K562 (cell line): Measurements from ENCODE around the gene NBEAL2. TPM values are rescaled to one million over a fixed set of nuclear protein-coding genes. Genes with fewer than 3 reads are reported as not detected.

Experiments used
- ATF1 ChIP-seq, 2 experiments: fragments of 450-650 bp in 1 of 2; IDR thresholded peaks; 2 replicates each; pipeline ENCODE4 v1.6.1; 2016; ENCODE audit warnings: missing compliant biosample characterization in 1 of 2, missing genetic modification characterization in 1 of 2
- MAZ ChIP-seq, 2 experiments: fragments of 450-650 bp in 1 of 2; sonication (generic) in 1 of 2; formaldehyde crosslinking; IDR thresholded peaks in 1 of 2; conservative IDR thresholded peaks in 1 of 2; 2 replicates each; pipeline versions ENCODE4 v1.4.0 to v1.5.0; 2020; ENCODE audit warnings: mild to moderate bottlenecking in 1 of 2, missing genetic modification reagents in 1 of 2
- POLR3G ChIP-seq: IDR thresholded peaks from 2 replicates; pipeline ENCODE4 v1.6.1; 2011; ENCODE audit not compliant: insufficient read length, insufficient replicate concordance; ENCODE audit errors: extremely low read depth
- RAD21 ChIP-seq, 2 experiments: fragments of 250-450 bp in 1 of 2; fragments of 450-650 bp in 1 of 2; sonication (Bioruptor Pico) in 1 of 2; formaldehyde crosslinking in 1 of 2; IDR thresholded peaks in 1 of 2; conservative IDR thresholded peaks in 1 of 2; 2 replicates each; pipeline versions ENCODE4 v1.4.0 to v1.8.0; 2020 to 2022; ENCODE audit warnings: mild to moderate bottlenecking in 2 of 2, moderate library complexity in 1 of 2
- RBM14 ChIP-seq: fragments of 200-400 bp; formaldehyde crosslinking; IDR thresholded peaks from 2 replicates; pipeline ENCODE4 v1.6.1; 2018; ENCODE audit warnings: low read depth, mild to moderate bottlenecking, low read length, moderate library complexity, borderline replicate concordance; ENCODE audit not compliant: insufficient read depth
- THRAP3 ChIP-seq: fragments of 450-650 bp; IDR thresholded peaks from 2 replicates; pipeline ENCODE4 v1.6.1; 2016; ENCODE audit warnings: mild to moderate bottlenecking, inconsistent platforms, borderline replicate concordance
- ZNF551 ChIP-seq: fragments of 250-450 bp; sonication (Bioruptor Pico); IDR thresholded peaks from 2 replicates; pipeline ENCODE4 v1.5.0; 2021; ENCODE audit warnings: mild to moderate bottlenecking, moderate library complexity
- polyA plus RNA-seq, 8 experiments: library from polyadenylated mRNA; depleted of rRNA in 4 of 8; stranded (reverse) in 5 of 8; unstranded in 3 of 8; fragments of >200 nt; fragmentation: Nextera tagmentation in 2 of 8; fragmentation: Illumina TruSeq in 1 of 8; extraction: Ambion mirVana in 2 of 8; extraction: Trizol in 1 of 8; gene quantifications; 2 replicates each; pipeline versions ENCODE4 v1.2.1 to v1.2.3, GENCODE V29; 2011 to 2014; ENCODE audit warnings: inconsistent platforms in 1 of 8, missing spikeins in 1 of 8
- total RNA-seq, 7 experiments: library from RNA; depleted of rRNA in 6 of 7; stranded (reverse); fragments of >200 nt in 6 of 7; fragmentation: Illumina TruSeq in 2 of 7; extraction: Trizol in 2 of 7; gene quantifications; 2 replicates each; pipeline versions ENCODE4 v1.2.1 to v1.2.3, GENCODE V29; 2011 to 2021; ENCODE audit warnings: low replicate concordance in 1 of 7
- TF ChIP-seq, protein P1 (sequence below): fragments of 200-800 bp; sonication (Bioruptor generic); IDR thresholded peaks from 2 replicates; pipeline ENCODE4 v1.6.1; 2017; ENCODE audit warnings: missing genetic modification characterization, missing compliant biosample characterization
- TF ChIP-seq, protein P2 (sequence below): fragments of 250-450 bp; sonication (Bioruptor Pico); IDR thresholded peaks from 2 replicates; pipeline ENCODE4 v1.4.0; 2020; ENCODE audit warnings: borderline replicate concordance
- TF ChIP-seq, protein P3 (sequence below), 2 experiments: fragments of 450-650 bp in 1 of 2; sonication (generic) in 1 of 2; formaldehyde crosslinking in 1 of 2; IDR thresholded peaks in 1 of 2; conservative IDR thresholded peaks in 1 of 2; 2 replicates each; pipeline versions ENCODE4 v1.6.1 to v1.8.1; 2016 to 2023; ENCODE audit warnings: mild to moderate bottlenecking in 2 of 2, moderate library complexity in 2 of 2, inconsistent platforms in 1 of 2, missing genetic modification reagents in 1 of 2
- TF ChIP-seq, protein P4 (sequence below), 2 experiments: fragments of 450-650 bp; IDR thresholded peaks; 2 replicates each; pipeline ENCODE4 v1.6.1; 2018; ENCODE audit warnings: mild to moderate bottlenecking in 2 of 2, low read depth in 1 of 2; ENCODE audit not compliant: partially characterized antibody in 2 of 2
- TF ChIP-seq, protein P5 (sequence below): fragments of 200-800 bp; sonication (Bioruptor generic); IDR thresholded peaks from 2 replicates; pipeline ENCODE4 v1.6.1; 2017; ENCODE audit warnings: missing genetic modification characterization, missing compliant biosample characterization

NBEAL2 gene
- total and polyA plus RNA-seq, 9 of the 15 experiments (the other 6 are each of a cell fraction or from before 2014, with no cell fraction given), result 0.06 to 114 (median 29.6) TPM

DNA sequence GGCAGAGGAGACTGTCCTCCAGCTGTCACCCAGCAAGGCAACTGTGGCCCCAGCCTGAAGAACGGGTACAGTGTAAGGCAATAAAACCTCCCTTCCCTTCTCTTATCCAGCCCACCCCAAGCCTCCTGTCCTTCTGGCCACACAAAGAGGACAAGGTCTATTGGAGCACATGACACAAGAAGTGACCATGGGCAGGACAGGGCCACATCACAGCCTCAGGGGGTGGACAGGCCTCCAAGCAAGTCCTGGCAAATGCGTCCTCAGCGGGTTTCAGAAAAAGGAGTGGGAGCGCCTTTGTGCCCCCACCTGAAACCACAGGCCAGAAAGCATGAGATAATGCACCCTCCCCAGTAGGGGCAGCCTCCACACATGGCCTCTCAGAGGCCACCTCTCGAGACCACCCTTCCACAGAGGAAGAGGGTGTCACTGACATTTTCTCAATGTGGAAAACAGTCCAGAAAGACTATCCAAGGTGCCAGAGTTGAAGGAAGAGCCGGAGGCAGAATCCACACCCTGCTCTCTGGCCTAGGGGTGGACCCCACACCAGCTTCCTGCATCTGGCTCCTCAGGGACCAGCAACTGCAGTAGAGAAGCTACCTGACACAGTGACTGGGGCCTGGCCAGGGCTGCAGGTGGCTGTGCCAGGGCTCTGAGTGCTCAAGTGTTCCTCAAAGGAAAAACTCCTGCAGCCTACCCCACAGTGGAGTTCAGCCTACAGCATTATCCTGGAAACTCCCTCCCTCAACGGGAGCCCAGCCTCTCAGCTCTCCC is 46.8 kb upstream of the NBEAL2 start (continued):
- TF ChIP-seq, protein P1, sequence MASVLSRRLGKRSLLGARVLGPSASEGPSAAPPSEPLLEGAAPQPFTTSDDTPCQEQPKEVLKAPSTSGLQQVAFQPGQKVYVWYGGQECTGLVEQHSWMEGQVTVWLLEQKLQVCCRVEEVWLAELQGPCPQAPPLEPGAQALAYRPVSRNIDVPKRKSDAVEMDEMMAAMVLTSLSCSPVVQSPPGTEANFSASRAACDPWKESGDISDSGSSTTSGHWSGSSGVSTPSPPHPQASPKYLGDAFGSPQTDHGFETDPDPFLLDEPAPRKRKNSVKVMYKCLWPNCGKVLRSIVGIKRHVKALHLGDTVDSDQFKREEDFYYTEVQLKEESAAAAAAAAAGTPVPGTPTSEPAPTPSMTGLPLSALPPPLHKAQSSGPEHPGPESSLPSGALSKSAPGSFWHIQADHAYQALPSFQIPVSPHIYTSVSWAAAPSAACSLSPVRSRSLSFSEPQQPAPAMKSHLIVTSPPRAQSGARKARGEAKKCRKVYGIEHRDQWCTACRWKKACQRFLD, result no peak
- TF ChIP-seq, protein P2, sequence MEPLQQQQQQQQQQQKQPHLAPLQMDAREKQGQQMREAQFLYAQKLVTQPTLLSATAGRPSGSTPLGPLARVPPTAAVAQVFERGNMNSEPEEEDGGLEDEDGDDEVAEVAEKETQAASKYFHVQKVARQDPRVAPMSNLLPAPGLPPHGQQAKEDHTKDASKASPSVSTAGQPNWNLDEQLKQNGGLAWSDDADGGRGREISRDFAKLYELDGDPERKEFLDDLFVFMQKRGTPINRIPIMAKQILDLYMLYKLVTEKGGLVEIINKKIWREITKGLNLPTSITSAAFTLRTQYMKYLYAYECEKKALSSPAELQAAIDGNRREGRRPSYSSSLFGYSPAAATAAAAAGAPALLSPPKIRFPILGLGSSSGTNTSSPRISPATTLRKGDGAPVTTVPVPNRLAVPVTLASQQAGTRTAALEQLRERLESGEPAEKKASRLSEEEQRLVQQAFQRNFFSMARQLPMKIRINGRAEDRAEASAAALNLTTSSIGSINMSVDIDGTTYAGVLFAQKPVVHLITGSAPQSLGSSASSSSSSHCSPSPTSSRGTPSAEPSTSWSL, result no peak
- TF ChIP-seq, protein P3, sequence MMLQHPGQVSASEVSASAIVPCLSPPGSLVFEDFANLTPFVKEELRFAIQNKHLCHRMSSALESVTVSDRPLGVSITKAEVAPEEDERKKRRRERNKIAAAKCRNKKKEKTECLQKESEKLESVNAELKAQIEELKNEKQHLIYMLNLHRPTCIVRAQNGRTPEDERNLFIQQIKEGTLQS (IDR thresholded peaks at IDR 0.05), result no peak
- TF ChIP-seq, protein P3 (CRISPR knock-in tag; conservative IDR thresholded peaks at IDR 0.05), result no peak
- no peak for TF ChIP-seq ATF1 (CRISPR knock-in tag; IDR thresholded peaks at IDR 0.05)
- no peak for TF ChIP-seq ATF1 (tag; IDR thresholded peaks at IDR 0.05)
- TF ChIP-seq, protein P4, sequence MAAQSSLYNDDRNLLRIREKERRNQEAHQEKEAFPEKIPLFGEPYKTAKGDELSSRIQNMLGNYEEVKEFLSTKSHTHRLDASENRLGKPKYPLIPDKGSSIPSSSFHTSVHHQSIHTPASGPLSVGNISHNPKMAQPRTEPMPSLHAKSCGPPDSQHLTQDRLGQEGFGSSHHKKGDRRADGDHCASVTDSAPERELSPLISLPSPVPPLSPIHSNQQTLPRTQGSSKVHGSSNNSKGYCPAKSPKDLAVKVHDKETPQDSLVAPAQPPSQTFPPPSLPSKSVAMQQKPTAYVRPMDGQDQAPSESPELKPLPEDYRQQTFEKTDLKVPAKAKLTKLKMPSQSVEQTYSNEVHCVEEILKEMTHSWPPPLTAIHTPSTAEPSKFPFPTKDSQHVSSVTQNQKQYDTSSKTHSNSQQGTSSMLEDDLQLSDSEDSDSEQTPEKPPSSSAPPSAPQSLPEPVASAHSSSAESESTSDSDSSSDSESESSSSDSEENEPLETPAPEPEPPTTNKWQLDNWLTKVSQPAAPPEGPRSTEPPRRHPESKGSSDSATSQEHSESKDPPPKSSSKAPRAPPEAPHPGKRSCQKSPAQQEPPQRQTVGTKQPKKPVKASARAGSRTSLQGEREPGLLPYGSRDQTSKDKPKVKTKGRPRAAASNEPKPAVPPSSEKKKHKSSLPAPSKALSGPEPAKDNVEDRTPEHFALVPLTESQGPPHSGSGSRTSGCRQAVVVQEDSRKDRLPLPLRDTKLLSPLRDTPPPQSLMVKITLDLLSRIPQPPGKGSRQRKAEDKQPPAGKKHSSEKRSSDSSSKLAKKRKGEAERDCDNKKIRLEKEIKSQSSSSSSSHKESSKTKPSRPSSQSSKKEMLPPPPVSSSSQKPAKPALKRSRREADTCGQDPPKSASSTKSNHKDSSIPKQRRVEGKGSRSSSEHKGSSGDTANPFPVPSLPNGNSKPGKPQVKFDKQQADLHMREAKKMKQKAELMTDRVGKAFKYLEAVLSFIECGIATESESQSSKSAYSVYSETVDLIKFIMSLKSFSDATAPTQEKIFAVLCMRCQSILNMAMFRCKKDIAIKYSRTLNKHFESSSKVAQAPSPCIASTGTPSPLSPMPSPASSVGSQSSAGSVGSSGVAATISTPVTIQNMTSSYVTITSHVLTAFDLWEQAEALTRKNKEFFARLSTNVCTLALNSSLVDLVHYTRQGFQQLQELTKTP (IDR thresholded peaks at IDR 0.05; ENCODE audit: low read depth in 1 of 2, partially characterized antibody in 2 of 2), result no peak
- TF ChIP-seq POLR3G, result no peak
- TF ChIP-seq RBM14, result no peak
- TF ChIP-seq, protein P5, sequence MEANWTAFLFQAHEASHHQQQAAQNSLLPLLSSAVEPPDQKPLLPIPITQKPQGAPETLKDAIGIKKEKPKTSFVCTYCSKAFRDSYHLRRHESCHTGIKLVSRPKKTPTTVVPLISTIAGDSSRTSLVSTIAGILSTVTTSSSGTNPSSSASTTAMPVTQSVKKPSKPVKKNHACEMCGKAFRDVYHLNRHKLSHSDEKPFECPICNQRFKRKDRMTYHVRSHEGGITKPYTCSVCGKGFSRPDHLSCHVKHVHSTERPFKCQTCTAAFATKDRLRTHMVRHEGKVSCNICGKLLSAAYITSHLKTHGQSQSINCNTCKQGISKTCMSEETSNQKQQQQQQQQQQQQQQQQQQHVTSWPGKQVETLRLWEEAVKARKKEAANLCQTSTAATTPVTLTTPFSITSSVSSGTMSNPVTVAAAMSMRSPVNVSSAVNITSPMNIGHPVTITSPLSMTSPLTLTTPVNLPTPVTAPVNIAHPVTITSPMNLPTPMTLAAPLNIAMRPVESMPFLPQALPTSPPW, result peak; percentile 45; the same call in 1 of the 2 replicates
- TF ChIP-seq MAZ (CRISPR knock-in tag; conservative IDR thresholded peaks at IDR 0.05 in 1 of 2, IDR thresholded peaks at IDR 0.05 in 1 of 2), result peak in 1 of 2 experiments; percentile 56; a peak in 1 of 4 replicates
- TF ChIP-seq RAD21 (CRISPR knock-in tag; conservative IDR thresholded peaks at IDR 0.05 in 1 of 2, IDR thresholded peaks at IDR 0.05 in 1 of 2), result peak in 1 of 2 experiments; percentile 34; a peak in 3 of 4 replicates
- no peak for TF ChIP-seq ZNF551 (CRISPR knock-in tag)
- no peak for TF ChIP-seq THRAP3
